Stimulated activated effector memory CD8-positive, alpha-beta T cell treated with anti-CD3 and anti-CD28 coated beads, Interleukin-12 subunit alpha, Interleukin-12 subunit beta, amount 100 ng/mL, for 72 hours (primary cell): Measurements from ENCODE around the gene XPOT.

Experiments
- ATAC-seq: fragments of 150-1000 bp; cut with Tn5 transposase; 2 replicates; pipeline ENCODE4 v1.10.0; 2021
- DNase-seq, 2 donors: peaks; one replicate each; pipeline ENCODE4 v3.0.0; 2021 to 2022; ENCODE audit warnings: low spot score in 2 of 2
- H3K27ac Mint-ChIP-seq: one replicate; pipeline ENCODE4 v1.8.0; 2022; ENCODE audit warnings: mild to moderate bottlenecking, mixed read lengths
- H3K36me3 Mint-ChIP-seq: one replicate; pipeline ENCODE4 v1.8.0; 2022; ENCODE audit warnings: mild to moderate bottlenecking, mixed read lengths
- H3K4me1 Mint-ChIP-seq: one replicate; pipeline ENCODE4 v1.8.0; 2022; ENCODE audit warnings: mixed read lengths
- H3K4me3 Mint-ChIP-seq: one replicate; pipeline ENCODE4 v1.8.0; 2022; ENCODE audit warnings: mild to moderate bottlenecking, mixed read lengths
- H3K9me3 Mint-ChIP-seq: one replicate; pipeline ENCODE4 v1.8.0; 2022; ENCODE audit warnings: mixed read lengths

XPOT gene

DNA sequence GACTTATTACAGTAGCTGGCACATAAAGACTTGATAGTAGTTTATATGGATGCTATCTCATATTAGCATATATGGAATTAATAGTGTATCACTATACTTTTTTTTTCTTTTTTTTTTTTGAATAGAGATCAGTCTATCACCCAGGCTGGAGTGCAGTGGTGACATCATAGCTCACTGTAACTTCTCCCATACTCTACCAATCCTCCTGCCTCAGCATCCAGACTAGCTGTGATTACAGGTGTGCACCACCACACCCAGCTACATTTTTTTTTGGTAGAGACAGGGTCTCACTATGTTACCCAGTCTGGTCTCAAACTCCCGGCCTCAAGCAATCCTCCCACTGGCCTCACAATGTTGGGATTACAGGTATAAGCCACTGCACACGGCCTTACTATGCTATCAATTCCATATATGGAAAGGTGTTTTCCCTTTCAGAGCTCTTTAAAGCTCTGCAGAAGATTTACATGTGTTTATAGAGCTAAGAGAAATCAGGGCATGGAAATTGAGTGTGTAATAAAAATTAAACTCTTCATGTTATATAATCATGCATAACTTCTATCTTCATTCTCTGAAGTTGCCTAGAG, 46.0 kb downstream of the XPOT start:
- Mint-ChIP-seq H3K36me3 (peaks cover 59% of the 10 kb centered on the region), H3K27ac (peak overlapping the region; percentile 96), H3K9me3 (no peaks in the 10 kb centered on the region), H3K4me3 (peak overlapping the region; percentile 88), H3K4me1 (peaks cover 30% of the 10 kb centered on the region)
- DNase-seq (no peak), ATAC-seq (no peak)

DNA sequence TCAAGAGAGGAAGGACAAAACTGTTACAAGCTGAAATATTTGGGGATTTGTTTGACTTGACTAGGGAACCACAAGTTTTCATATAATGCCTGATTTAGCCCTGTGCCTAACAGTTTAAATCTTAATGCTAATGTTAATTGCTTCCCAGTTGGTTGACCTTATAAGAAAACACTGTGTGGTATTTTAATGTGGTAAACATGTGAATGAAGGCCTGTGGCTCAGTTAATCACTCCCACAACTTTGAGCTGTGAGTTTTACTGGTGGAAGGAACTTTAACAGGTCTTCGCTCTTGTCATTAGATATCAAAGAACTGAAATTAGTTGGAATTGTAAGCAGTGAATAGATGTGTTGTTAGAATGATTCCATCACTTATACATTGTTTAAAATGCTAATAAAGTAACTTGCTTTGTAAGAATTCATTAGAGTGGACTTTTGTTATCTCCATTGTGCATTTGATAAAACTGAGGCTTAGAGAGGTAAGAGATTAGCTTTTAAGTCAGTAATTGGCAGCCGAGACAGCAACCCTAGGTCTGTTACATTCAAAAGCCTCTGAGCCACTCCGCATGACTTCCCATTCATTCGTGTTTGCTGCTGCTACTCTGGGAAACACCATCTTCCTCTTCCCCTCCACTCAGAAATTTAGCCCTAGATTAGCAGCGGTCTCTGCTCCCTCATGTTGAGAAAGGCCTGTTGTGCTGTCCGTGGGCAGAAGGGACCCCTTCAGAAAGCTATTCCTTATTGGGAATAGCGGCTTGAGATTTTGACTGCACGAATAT, 46.7 kb downstream of the XPOT start:
- DNase-seq (no peak), ATAC-seq (no peak)
- peak overlapping the region; percentile 96 for H3K27ac Mint-ChIP-seq
- H3K9me3 Mint-ChIP-seq = no peaks in the 10 kb centered on the region
- H3K4me3 Mint-ChIP-seq = peak overlapping the region; percentile 88
- H3K4me1 Mint-ChIP-seq = peaks cover 38% of the 10 kb centered on the region
- peaks cover 59% of the 10 kb centered on the region for H3K36me3 Mint-ChIP-seq

DNA sequence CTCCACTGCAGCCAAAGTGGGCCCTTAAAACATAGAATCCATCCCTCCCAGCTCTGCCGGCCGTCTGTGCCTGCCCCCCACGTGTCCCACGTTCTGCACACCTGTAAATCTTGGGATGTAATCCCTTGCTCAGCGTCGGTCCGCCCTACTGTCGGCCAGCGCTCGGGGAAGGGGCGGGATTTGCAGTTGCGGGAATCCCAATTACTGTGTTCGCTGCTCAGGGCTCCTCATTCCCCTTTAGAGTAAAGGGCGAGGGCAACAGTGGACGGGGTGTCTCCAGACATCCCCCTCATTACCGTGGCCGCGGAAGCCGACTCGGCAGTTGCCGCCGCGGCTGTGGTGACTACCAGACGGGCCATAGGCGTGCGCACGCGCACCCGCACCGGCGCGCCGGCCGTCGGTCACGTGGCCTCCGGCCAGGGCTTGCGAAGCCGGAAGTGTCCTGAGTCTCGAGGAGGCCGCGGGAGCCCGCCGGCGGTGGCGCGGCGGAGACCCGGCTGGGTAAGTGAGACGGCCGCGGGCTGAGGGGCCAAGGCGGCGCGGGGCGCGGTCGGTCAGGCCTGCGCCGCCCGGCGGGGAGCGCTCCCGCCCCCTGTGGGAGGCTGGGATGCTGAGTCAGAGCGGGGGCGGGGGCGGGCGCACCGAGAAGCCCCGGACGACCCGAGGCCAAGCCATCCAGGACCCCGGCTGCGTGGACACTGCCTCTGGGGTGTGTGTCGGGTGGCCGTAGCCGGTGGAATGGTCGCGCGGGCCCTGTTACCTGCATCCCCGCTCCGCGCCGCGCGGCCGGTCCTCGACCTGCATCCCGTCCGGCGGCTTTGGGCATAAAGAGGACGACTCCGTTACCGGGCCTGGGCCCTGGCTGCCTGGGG, 47.7 kb downstream of the XPOT start, which contains the start of gene TBK1:
TBK1 (plus strand) TSS at position 434 of the 872 bp plus-strand sequence. CDS start 3,751 bp downstream, outside the sequence.
- Mint-ChIP-seq H3K4me3 (peak within 1 kb of the TSS; percentile 88), H3K36me3 (peaks cover 59% of the 10 kb centered on the region), H3K27ac (peak within 1 kb of the TSS; percentile 96), H3K4me1 (peaks cover 44% of the 10 kb centered on the region), H3K9me3 (no peaks in the 10 kb centered on the region)
- DNase-seq = peak; percentile 77 to 93
- ATAC-seq = peak; percentile 87

DNA sequence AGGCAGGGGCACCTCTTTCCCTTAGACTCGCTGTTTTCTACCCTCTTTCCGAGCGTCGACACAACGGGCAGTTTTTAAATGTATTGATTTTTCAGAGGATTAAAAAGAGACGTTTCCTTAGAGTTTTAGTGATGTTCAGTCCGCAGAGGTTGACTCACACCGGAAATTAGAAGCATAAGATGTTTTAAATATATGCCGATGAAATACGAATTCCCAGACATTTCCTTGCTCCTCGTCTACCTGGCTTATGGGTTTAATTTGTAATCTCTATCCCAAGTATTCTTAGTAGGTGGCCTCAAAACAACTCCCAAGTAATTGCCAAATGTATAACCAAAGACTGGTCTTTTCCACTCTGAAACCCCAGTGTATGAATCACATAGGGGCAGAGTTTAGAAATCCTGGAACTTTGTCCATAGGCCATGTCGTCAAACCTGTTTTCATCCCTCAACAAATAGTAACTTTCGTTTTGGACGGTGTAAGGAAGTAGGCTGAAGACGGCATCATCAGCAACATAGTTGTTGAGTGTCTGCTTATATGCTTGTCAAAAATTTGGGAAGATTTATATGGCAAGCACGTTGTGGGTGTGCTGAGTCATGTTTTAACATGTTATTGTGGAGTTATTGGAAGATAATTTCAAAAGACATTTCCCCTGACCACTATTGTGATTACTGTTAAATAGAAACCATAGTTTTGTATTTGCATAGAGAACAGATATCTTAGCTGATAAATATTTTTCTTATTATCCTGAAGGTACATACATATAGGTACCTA, 48.6 kb downstream of the XPOT start:
- Mint-ChIP-seq H3K9me3 (no peaks in the 10 kb centered on the region), H3K27ac (peak overlapping the region; percentile 96), H3K4me1 (peaks cover 53% of the 10 kb centered on the region), H3K4me3 (peak overlapping the region; percentile 88), H3K36me3 (peaks cover 59% of the 10 kb centered on the region)
- DNase-seq (no peak), ATAC-seq (peak; percentile 22)

DNA sequence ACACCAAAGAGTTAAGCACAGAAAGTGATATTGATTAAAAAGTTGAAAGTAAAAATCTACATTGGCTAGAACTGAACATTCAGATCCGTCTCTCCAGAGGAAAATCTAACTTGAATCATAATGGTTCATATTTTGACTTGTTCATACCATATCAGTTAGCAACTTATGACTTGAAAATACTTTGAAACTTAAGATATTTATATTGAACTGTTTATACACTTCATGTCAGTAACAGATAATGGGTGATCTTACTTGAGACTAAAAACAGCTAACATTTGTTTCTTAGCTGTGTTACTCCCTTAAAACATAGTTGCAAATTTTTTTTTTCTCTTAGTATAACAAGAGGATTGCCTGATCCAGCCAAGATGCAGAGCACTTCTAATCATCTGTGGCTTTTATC, 51.3 kb downstream of the XPOT start:
- ATAC-seq = no peak
- no peak for DNase-seq
- Mint-ChIP-seq H3K9me3 (no peaks in the 10 kb centered on the region), H3K27ac (peak overlapping the region; percentile 73), H3K4me1 (peaks cover 65% of the 10 kb centered on the region), H3K36me3 (peaks cover 64% of the 10 kb centered on the region), H3K4me3 (peak overlapping the region; percentile 14)

DNA sequence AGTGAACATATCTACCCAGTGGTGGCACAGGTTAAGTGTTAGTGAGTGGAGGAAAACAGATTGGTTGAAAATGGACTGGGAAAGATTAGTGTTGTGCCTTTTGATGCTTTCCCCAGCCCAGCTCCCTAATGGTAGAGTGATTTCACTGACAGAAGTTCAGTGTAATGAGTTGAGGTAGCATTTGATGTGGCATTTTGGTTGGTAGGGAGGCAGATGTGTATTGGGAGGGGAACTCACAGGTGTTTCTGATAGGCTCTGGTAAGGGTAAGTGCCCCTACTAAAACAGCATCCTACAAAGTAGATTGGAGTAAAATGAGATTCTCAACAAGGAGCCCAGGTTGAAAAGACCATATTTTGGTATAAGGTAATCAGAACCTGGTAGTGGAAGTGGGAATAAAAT, 51.9 kb downstream of the XPOT start:
- peak overlapping the region; percentile 10 for H3K4me3 Mint-ChIP-seq
- H3K36me3 Mint-ChIP-seq = peaks cover 70% of the 10 kb centered on the region
- H3K4me1 Mint-ChIP-seq = peaks cover 64% of the 10 kb centered on the region
- peak overlapping the region; percentile 73 for H3K27ac Mint-ChIP-seq
- ATAC-seq (no peak), DNase-seq (no peak)
- H3K9me3 Mint-ChIP-seq = no peaks in the 10 kb centered on the region

DNA sequence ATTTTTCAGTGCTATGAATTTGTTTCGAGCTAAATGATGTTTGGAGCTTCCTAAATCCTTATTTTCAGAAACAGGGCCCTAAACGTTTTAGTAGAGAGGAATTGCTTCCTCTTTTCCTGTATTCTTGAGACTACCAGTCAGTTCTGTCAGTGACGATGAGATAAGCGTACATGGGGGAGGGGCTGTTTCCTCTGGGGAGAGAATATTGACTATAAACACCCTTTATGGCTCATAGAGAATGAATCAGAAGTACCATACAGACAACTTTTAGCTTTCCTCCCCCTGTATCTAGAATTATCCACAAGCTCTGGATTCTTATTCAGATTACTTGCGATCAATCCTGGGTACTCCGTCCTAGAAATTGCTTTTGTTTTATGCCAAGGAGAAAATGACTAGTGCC, 52.8 kb downstream of the XPOT start:
- Mint-ChIP-seq H3K36me3 (peaks cover 79% of the 10 kb centered on the region), H3K4me1 (peaks cover 61% of the 10 kb centered on the region), H3K27ac (peak overlapping the region; percentile 73), H3K4me3 (peak overlapping the region; percentile 10), H3K9me3 (no peaks in the 10 kb centered on the region)
- no peak for DNase-seq
- peak; percentile 63 for ATAC-seq

DNA sequence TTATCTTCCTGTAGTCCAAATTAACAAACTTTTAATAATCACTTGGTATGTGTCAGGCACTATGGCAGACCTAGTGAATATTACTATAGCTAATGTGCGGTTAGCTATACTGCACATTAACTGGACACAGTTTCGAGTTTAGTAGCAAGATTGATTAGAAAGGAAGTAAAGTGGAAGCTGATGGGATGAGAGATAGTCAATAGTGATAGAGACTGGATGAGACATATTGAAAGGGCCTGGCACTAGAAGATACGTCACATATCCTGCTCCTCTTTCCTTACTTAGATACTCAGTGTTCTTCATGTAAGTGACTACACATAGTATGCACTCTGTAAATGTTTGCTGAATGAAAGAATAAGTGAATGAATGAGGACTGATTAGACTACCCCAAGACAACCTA, 53.3 kb downstream of the XPOT start:
- no peaks in the 10 kb centered on the region for H3K9me3 Mint-ChIP-seq
- DNase-seq (no peak), ATAC-seq (peak; percentile 66)
- H3K27ac Mint-ChIP-seq = peak overlapping the region; percentile 73
- H3K4me1 Mint-ChIP-seq = peaks cover 61% of the 10 kb centered on the region
- H3K4me3 Mint-ChIP-seq = peak overlapping the region; percentile 10
- H3K36me3 Mint-ChIP-seq = peaks cover 83% of the 10 kb centered on the region

DNA sequence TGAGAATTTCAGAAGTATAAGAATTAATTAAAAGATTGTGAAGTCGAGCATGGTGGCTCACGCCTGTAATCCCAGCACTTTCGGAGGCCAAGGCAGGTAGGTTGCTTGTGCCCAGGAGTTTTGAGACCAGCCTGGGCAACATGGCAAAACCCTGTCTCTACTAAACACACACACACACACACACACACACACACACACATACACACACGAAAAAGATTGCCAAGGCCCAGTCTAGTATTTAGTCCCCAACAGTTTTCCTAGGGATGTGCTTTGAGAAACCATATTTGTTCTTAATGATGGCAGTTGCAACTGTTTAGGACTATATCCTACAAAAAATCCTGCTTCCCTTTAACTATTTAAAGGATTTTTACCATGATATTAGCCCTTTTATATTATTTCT, 53.7 kb downstream of the XPOT start:
- ATAC-seq = no peak
- Mint-ChIP-seq H3K9me3 (no peaks in the 10 kb centered on the region), H3K36me3 (peaks cover 83% of the 10 kb centered on the region), H3K4me1 (peaks cover 60% of the 10 kb centered on the region), H3K4me3 (peak overlapping the region; percentile 10), H3K27ac (peak overlapping the region; percentile 73)
- no peak for DNase-seq

DNA sequence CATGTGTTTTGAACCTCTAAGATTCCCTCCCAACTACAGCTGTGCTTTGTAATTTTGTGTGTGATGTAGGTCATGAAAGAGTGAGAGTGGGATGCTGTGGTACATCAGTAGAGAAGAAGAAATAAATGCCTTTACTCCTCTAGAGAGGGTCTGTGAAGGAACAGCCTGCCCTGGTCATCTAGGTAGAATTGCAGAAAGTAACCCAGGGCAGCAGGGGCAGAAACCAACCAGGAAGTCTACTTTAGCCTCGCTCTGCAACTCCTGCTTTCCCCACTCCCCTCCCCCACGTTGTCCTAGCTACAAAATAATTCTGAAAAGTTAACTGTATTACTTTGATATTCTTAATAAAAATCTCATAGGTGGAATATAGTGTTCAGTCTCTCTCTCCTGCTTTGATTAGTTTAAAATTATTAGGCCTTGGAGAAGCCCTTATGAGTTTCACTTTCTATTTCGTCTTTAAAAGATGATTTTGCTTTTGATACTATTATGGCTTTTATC, 55.3 kb downstream of the XPOT start:
- H3K36me3 Mint-ChIP-seq = peaks cover 98% of the 10 kb centered on the region
- ATAC-seq (peak; percentile 42), DNase-seq (no peak)
- peak overlapping the region; percentile 97 for H3K27ac Mint-ChIP-seq
- peaks cover 53% of the 10 kb centered on the region for H3K4me1 Mint-ChIP-seq
- H3K4me3 Mint-ChIP-seq = peak overlapping the region; percentile 79
- no peaks in the 10 kb centered on the region for H3K9me3 Mint-ChIP-seq

DNA sequence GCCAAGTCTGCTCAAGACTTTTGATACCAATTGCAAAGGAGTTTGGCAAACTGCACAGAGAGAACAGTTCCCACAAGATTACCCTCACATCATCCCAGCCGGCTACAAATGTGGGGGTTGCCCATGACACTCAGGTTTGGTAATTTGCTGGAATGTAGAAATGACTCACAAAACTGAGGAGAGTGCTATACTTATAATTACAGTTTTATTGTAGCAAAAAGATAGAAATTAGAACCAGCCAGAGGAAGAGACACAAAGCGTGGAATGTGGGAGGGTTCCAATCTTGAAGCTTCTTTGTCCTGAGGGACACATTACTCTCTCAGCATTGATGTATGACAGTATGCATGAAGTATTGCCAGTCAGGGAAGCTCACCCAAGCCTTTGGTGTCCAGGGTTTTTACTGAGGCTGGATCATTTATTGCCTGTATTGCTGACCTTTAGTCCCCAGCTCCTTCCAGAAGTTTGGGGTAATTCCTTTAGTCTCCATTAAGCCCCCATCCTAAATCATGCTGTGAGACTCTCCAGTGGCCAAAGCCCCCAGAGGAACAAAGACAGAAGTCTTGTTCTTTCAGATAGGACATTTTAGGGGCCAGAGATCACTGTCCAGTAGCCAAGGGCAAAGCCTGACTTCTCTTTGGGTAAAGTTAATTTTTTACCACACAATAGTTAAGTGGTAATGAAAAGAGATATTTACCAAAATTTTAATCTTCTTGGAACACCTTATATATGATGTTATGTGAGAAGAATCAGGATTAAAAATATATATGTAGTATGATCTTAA, 57.6 kb downstream of the XPOT start:
- ATAC-seq = peak; percentile 56
- Mint-ChIP-seq H3K36me3 (peaks cover 100% of the 10 kb centered on the region), H3K27ac (no peak overlapping the region), H3K4me3 (no peak overlapping the region), H3K9me3 (no peaks in the 10 kb centered on the region), H3K4me1 (peaks cover 37% of the 10 kb centered on the region)
- DNase-seq = no peak

DNA sequence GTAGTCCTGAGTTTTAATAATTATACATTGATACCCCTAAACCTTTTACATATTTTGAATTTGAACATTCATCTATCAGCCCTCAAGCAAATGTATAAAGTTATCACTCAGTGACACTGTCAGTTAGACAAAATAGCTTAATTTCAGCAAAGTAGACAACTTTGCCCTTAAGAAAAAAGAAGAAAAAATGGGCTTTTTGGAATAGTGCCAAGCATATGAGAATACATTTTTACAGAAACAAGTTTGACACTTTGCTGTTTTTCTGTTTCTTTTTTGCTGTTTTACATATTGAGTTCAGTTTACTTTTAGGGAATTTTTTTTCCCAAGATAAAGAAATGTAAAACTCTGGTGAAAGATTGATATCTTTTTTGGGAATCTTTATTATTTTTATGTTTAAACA, 62.0 kb downstream of the XPOT start:
- DNase-seq = no peak

DNA sequence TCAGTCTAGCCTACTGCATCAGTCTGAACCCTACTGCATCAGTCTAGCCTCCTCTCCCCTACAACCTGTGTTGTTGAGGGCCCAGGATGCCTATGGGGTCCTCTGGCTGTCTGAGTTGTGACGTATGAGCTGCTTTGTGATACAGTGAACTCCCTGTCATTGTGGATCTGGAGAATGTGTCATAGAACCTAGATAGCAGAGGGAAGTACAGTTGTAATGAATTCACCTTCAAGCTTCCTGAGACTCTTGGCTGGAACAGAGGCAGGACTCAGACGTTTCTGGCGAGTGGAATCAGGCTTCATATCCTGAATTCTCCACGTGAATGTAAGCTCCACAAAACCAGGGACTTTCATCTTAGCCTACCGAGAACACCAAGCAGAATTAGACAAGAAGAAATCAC, 64.8 kb downstream of the XPOT start:
- Mint-ChIP-seq H3K36me3 (peaks cover 95% of the 10 kb centered on the region), H3K9me3 (no peaks in the 10 kb centered on the region), H3K27ac (no peak overlapping the region), H3K4me1 (peaks cover 7% of the 10 kb centered on the region), H3K4me3 (no peak overlapping the region)
- DNase-seq = no peak
- ATAC-seq = no peak

More for the DNA sequence above, 62.0 kb downstream of the XPOT start:
- Mint-ChIP-seq H3K4me3 (no peak overlapping the region), H3K27ac (no peak overlapping the region), H3K36me3 (peaks cover 98% of the 10 kb centered on the region), H3K4me1 (peaks cover 13% of the 10 kb centered on the region), H3K9me3 (no peaks in the 10 kb centered on the region)
- no peak for ATAC-seq
